ENCODE measurements around the gene GNAZ.

GNAZ gene

GRCh38 chr22:23064381-23065068, 5.8 kb upstream of the GNAZ start:
- no peak for DNase-seq (ENCODE audit: low read depth)

- no peak for DNase-seq (ENCODE audit: low read depth)
Measured at GRCh38 chr22:23065069-23065451, 5.3 kb upstream of the GNAZ start.

- no peak for DNase-seq (ENCODE audit: low read depth)
Measured at GRCh38 chr22:23065495-23066122, 4.7 kb upstream of the GNAZ start.

- DNase-seq (ENCODE audit: low read depth) = no peak
Measured at GRCh38 chr22:23066200-23067022, 3.9 kb upstream of the GNAZ start.

GRCh38 chr22:23067023-23067650, 3.2 kb upstream of the GNAZ start:
- no peak for DNase-seq (ENCODE audit: low read depth)

GRCh38 chr22:23067691-23068090, 2.6 kb upstream of the GNAZ start:
- DNase-seq (ENCODE audit: low read depth) = no peak

- no peak for DNase-seq (ENCODE audit: low read depth)
Measured at GRCh38 chr22:23068096-23068831, 2.1 kb upstream of the GNAZ start.

GRCh38 chr22:23068832-23069385, 1.4 kb upstream of the GNAZ start:
- no peak for DNase-seq (ENCODE audit: low read depth)

- DNase-seq (ENCODE audit: low read depth) = peak; percentile 63
Measured at GRCh38 chr22:23069502-23070357, 589 bp upstream of the GNAZ start.

- no peak for DNase-seq (ENCODE audit: low read depth)
Measured at GRCh38 chr22:23071230-23072076, 1.1 kb downstream of the GNAZ start.

- DNase-seq (ENCODE audit: low read depth) = no peak
Measured at GRCh38 chr22:23072077-23072910, 2.0 kb downstream of the GNAZ start.

GRCh38 chr22:23072911-23073491, 2.7 kb downstream of the GNAZ start:
- DNase-seq (ENCODE audit: low read depth) = no peak

- no peak for DNase-seq (ENCODE audit: low read depth)
Measured at GRCh38 chr22:23073526-23074229, 3.4 kb downstream of the GNAZ start.

- no peak for DNase-seq (ENCODE audit: low read depth)
Measured at GRCh38 chr22:23074451-23074850, 4.1 kb downstream of the GNAZ start.

- no peak for DNase-seq (ENCODE audit: low read depth)
Measured at GRCh38 chr22:23075050-23075449, 4.7 kb downstream of the GNAZ start.

GRCh38 chr22:23075525-23076216, 5.4 kb downstream of the GNAZ start:
- no peak for DNase-seq (ENCODE audit: low read depth)

All from fibroblast of the conjunctiva (primary cell).